HG03442 (cell line): Measurements from ENCODE around the gene GALNT2.

Source experiments
- ATAC-seq: cut with Tn5 transposase; IDR thresholded peaks from one replicate; pipeline ENCODE4 v1.9.1; 2021; ENCODE audit warnings: mild to moderate bottlenecking, moderate library complexity; ENCODE audit not compliant: unreplicated experiment

GALNT2 gene

DNA sequence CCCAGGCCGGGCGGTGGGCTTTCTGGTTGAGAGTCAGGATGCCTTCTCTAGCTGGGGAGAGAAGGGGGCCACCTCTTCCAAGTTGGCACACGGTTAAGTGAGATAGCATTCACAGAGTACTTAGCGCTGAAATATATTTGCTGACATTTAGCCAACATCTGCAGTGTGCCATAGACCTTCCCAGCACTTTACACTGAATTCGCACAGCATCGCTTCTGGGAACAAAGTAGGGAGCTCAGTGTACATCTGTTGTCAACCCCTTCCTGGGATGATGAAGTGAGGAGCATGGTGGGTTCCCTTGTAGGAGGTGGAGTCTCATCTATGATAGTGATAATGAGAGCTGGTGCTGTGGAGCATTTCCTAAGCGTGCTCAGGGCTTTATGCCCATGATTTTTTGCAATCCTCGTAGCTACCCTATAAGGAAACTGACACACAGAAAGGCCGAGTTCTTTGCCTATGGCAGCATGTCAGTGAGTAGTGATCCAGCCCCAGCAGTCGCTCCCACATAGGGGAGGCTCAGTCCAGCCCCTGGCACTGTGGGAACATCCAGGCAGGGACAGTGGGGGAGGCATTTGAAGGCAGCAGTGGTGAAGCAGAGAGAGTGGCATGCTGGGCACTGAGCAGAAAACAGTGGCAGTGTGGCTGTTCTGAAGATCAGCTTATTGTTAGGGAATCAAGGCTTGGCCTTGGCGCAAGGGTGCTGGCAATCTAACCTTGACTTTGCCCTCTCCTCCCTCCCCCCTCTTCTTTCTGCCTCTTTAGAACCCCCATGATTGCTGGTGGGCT, 182.8 kb downstream of the GALNT2 start:
- no peak for ATAC-seq

DNA sequence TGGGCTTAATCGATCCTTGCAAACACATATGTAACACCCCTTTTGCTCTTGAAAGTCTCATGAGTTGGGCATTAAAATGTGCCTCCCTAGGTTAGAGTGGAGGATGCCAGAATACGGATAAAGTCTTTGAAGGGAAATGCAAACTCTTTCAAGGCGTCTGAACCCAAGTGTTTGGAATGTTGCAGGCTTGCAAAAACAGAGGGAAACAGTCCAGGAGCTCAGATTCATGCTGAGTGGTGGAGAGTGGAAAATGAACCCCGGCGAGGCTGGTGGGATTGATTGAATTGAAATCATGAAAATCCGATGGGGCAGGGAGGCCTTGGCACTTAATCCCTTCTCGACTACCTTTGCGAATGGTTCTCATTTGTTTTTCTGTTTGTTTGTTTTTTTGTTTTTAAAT, 183.6 kb downstream of the GALNT2 start:
- ATAC-seq = no peak

DNA sequence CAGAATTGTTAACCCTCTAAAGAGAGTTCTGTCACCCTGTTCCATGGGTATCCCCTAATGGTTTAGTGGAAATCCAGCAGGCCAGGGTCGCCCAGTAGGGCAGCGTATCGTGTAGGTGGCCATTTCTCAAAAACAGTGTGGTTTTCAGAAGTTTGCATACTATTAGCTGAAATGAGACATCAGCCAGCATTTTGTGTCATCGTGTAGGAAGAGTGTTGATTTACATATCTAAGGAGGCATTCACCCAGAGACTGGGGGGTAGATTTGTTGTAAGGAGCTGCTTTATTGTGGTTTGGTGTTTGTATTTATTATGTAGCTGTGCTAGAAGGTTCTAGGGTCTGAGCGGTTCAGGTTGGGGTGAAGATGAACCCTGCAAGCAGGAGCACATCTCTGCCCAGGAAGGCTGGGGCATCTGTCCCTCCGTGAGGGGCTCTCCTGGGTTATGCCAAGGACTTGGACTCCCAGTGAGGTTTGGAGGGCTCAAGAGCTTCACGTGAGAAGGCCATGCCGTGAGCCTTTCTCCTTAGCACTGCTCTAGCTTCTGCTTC, 184.7 kb downstream of the GALNT2 start:
- peak; percentile 90 for ATAC-seq

DNA sequence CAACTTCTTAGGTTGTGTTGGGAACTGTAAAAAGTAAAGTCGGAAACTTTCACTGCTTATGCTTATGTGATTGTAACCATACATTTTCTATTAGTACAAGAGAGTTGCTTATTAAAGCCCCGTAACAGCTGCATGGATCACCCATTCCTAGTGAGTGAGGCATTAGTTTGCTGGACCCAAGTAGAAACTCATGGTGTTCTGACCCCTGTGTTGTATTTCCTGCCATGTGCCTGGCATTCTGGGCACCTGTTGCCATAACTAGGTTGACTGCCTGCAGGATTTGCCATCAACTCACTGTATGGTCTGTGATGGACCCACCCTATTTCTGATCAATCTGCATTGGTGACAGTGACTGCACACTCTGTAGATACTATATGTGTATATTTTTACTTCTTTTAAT, 186.1 kb downstream of the GALNT2 start:
- no peak for ATAC-seq

DNA sequence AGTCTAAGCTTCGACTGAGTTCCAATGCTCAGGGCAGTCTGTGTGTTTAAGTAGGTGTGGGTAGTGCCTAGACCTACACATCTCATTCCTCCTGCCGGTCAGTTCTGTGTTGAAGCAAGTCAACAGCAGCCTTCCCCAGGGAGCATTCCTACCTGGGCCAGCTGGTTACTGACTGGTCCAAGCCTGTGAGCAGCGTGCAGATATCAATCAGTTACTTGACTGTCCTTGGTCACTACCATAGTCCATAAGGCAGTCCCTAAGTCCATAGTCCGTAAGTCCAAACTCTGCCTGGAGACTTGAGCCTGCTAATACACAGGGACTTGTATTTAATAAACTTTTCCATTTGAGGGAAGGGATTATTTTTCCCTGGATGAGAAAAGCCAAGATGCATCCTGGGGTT, 187.2 kb downstream of the GALNT2 start:
- no peak for ATAC-seq

DNA sequence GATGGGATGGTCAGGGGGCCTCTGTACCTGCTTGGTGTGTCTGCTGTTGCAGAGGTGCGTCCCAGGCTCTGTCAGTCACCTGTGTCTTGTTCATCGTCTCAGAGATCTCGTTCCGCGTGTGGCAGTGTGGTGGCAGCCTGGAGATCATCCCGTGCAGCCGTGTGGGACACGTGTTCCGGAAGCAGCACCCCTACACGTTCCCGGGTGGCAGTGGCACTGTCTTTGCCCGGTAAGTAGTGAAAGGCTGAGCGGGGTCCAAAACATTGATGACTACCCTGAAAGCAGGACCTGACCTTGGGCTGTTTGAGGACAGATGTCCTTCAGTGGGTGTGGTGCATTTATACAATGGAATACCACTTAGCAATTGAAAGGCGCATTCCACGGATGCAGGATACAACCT, 188.1 kb downstream of the GALNT2 start:
- ATAC-seq = no peak

DNA sequence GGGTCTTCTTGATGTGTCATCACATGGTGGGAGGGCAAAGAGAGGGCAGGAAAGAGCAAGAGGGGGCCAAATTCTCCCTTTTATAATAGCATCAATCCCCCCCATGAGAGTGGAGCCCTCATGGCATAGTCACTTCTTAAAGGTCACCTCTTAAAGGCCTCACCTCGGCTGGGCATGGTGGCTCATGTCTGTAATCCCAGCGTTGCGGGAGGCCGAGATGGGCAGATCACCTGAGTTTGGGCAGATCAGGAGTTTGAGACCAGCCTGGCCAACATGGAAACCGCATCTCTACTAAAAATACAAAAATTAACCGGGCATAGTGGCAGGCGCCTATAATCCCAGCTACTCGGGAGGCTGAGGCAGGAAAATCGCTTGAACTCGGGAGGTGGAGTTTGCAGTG, 189.0 kb downstream of the GALNT2 start:
- ATAC-seq = no peak

DNA sequence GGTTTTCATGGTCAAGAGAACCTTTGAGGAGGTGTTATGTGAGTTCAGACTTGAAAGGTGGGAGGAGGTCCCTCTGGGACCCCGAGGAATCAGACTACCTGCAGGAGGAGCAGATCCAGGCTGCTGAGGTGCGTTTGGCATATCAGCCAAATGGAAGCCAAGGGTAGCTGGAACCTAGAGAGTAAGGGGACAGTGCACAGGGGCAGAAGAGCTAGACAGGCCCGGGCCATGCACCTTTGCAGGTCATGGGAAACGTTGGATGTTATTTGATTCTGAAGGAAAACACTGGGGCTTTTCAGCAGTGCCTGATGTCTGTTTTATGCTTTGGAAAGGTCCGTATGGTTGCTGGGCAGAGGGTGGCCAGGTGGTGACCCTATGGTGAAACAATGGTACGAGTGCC, 189.9 kb downstream of the GALNT2 start:
- no peak for ATAC-seq

DNA sequence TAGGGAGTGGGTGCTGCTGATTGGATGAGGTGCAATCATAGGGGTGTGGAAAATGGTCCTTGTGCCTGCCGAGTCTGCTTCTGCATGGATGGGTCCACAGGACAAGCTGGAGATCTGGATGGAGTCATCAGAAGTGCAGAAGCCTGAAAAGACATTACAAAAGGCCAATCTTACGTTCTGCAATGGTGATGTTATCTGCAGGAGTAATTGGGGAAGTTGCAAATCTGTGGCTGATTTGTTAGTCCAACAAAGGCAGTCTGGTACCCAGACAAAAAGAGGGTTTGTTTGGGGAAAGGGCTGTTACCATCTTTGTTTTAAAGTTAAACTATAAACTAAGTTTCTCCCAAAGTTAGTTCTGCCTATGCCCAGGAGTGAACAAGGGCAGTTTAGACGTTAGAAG, 192.6 kb downstream of the GALNT2 start:
- no peak for ATAC-seq

DNA sequence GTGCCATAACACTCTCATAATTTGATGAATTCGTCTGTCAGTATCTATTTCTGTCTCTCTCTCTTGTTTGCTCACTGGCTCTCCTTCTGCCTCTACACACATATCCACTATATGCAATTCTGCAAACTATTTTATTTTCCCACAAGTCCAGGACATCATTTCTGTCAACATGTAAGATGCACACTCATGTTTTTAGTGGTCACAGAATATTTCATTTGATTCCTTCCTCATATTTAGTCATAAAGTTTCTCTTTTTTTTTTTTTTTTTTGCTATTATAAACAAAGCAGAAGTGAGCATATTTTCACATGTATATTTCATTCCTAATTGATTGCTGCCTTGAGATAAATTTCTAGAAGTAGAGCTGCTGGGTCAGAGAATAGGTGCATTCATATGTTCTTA, 193.8 kb downstream of the GALNT2 start:
- no peak for ATAC-seq

DNA sequence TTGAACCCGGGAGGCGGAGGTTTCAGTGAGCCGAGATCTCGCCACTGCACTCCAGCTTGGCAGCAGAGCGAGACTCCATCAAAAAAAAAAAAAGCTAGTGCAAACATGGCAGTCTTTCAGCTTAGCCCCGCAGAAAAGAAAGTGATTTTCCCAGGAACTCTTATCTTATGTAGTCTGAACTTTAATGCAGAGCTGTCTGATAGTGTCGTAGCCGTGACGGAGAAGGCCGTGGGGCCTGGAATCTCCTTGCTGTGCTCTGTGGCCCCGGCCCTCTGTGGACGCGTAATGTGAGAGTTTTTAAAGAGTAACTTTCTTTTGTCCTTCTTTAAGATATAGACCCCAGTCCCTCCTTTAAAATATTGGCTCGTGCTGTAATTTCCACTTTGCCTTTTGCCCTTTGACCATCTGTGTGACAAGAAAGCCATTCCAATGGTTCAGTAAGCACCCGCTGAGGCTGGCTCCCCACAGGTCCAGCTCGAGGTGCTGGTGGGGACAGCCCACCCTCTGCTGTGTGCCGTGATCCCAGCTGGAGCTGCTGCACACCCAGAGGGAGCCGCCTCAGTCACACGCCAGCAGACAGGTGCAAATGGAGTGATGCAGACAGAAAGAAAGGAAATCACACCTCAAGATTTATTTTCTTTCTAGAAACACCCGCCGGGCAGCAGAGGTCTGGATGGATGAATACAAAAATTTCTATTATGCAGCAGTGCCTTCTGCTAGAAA, 195.1 kb downstream of the GALNT2 start:
- ATAC-seq = no peak

DNA sequence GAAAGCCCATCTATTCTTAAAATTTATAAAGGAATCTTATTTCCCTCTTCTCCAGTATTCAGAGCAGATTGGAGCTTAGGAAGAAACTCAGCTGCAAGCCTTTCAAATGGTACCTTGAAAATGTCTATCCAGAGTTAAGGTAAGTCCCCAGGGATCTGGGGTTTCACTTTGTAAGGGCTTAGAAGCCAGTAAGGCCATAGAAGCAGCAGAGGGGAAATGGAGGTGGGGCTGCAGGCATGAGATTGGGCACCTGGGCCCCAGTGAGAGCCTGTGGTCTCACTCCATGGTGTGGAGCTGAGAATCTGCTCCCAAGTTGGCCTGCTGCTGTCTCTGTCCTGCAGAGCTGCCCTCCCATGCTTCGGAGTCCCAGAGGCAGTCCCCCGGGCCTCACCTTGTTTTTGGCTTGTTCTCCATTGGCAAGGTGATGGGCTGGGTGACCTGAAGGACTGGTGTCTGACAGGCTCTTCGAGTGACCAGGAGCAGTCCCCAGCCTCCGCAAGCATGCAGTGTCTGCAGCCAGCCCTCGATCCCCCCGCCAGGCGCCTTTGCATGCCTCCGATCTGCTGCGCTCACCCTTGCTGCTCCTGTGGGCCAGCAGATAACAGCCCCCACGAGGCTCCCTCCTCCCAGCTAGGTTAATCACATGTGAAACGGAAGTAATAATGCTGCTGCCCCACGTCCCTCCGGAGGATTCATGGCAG, 196.0 kb downstream of the GALNT2 start:
- ATAC-seq = no peak

DNA sequence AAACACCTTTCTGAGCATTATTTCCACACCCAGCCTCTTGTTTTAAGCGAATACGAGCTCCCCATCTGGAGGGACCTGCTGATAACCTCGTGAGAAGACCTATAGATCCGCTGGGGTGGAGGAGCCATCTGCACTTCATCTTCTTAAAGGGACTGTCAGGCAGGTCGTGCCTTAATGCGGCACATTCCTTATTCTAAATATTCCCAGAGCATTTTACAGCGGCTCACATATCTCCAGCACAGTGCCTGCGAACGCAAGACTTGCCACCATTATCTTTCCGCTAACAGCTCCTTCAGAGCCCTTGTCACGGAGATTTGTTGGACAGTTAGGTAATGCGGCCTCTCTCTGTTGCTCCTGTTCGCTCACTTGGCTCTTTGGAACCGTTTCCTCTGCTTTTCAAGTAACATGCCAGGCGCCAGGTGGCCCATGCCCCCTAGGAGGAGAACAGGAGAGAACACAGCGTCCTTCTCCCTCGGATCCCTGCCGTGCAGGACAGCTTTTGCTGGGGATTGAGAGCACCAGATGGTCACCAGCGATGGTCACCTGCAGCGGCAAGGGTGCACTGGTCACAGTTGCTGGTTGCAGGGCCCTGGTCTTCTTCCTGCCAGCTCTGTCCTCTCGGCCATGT, 196.6 kb downstream of the GALNT2 start:
- ATAC-seq = no peak

DNA sequence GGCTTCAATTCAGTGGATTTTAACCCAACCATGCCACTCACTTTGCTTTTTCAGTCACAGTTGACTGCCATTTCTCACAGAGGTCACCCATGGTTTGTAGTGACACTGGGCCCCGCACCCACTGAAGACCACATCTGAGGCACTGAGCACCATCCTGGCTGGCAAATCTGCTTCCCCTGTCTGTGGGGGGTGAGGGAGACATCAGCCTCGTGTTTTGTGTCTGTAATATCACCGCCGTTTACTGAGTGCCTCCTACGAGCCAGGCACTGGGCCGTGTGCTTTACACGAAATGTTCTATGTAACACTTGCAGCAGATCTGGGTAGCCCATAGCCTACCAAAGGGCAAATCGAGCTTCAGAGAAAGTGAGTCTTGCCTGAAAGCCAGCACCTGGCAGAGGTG, 197.3 kb downstream of the GALNT2 start:
- no peak for ATAC-seq

DNA sequence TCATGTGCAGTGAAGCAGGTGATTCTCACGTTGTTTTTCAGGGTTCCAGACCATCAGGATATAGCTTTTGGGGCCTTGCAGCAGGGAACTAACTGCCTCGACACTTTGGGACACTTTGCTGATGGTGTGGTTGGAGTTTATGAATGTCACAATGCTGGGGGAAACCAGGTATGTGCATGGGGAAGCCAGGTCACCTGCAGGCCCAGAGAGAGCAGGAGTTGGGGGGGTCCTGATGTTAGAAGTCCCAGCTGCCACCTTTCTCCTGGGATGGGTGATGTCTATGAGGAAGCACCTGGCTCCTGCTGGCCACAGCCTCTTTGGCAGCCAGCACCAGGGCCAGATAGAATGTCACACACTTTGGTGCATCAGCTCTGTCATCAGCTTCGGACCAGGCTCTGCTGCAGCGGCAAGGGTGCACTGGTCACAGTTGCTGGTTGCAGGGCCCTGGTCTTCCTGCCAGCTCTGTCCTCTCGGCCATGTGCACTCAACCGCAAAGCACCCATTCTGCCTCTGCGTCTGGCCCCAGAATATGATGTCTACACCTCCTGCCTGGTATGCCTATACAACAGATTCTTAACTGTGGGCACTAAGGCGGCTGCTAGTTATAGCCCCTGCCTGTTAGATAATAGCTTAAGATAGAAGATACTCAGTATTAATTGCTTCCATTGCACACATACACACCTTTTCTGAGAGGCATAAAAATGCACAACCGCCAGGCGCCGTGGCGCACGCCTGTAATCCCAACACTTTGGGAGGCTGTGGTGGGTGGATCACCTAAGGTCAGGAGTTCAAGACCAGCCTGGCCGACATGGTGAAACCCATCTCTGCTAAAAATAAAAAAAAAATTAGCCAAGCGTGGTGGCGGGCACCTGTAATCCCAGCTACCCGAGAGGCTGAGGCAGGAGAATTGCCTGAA, 198.4 kb downstream of the GALNT2 start:
- ATAC-seq = no peak

DNA sequence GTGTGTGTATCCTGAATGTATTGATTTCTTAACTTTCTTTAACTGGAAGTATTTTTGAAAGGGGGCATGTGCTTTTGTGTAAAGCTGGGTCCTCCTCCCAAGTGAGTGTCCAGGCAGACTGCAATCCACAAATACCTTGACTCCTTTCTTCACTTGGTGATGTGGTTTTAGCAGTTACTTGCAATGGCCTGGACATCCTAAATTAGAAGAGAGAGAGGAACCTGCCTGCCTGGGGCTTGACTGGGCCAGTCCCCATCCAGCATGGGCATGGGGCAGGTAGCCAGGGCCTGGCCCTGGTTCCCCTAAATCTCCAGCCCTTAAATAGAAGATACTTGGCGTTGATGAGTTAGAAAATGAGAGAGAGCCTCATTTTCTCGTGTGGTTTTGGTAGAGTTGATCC, 199.4 kb downstream of the GALNT2 start:
- ATAC-seq = no peak

DNA sequence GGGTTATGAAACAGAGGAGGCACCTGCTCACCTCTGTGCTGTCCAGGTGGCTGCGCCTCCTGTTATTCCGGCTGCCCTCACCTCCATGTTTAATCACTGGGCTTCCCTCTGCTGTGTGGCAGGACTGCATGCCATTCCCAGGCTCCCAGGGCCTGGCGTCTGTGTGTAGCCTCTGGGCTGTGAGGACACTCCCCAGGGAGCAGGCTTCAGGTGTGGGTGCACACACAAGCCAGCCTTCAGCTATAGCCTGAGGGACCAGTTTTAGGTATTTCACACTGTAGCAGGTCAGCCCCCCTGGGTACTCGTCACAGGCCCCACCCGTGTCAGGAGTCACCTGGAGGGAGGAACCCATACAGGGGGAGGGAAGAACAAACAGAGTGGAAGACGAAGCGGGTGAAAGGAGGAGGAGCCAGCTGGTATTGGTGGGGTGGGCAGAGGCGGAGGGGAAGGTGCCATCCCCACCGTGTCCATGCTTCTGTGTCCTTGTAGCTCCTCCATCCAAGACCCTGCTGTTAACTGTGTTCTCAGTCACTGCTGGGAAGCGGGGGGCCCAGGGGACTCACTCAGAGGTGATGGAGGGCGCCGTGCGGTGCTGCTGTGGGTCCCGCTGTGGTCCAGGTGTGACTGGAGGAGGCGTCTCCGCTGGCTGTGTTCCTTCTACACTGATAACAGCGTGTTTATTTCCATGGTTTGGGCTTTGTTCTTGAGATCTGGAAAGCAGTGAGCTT, 200.5 kb downstream of the GALNT2 start:
- no peak for ATAC-seq

DNA sequence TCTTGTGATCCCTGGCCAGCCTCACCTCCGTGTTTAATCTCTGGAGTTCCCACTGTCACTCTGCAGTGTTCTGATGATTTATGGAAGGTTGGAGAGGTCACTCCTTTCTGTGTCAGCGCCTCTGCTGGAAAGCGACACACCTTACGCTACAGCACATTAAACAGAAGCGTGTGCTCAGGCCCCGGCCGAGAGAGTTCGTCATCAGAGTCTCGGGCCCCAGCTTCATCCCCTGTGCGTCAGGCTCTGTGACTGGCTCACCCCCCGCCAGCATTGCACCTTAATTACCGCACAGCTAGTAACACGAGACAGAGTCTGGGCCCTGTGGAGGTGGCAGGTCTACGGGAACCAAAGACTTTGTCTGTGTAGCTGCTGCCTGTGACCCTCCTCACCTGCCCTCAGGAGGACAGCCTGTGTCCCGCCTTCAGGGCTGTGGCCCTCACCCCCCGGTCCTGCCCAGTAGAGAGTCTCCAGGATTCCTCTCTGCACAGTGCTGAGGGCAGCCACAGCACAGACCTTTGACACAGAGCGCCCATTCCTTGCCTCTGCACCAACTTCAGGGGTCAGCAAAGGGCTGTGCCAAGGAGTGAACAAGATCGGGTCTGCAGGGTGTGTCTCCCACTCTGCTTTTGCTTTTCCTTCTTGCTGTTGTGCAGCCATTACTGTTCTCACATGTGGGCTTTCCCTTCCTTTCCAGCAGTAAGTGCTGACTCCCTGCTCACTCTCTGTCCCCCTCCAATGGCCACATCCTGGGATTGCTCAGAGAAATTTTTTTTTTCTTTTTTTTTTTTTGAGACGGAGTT, 201.5 kb downstream of the GALNT2 start:
- no peak for ATAC-seq

DNA sequence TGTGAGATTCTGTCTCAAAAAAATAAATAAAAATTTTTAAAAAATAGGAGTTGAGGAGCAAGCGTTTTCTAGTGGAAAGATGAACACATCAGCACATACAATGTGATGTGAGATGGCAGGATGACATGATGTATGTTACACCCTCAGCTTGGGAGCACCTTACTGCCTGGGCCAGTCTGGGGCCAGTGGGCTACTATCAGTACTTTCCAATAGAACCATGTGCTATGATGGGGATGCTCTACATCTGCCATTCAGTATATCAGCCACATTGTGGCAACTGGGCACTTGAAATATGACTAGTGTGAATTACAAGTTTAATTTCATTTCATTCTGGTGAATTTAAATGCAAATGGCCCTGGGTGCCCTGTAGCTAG, 203.1 kb downstream of the GALNT2 start:
- ATAC-seq = peak; percentile 5
